PC-3 (cell line): ENCODE data around the gene CFAP46.

Experiments used
- EZH2 ChIP-seq: fragments of 300-600 bp; sonication (generic); IDR thresholded peaks from one replicate; pipeline ENCODE4 v1.6.1; 2017; ENCODE audit warnings: antibody characterized with exemption, mild to moderate bottlenecking, low read length; ENCODE audit not compliant: unreplicated experiment
- TF ChIP-seq, protein P1 (sequence below): fragments of 300-600 bp; sonication (generic); conservative IDR thresholded peaks from 2 replicates; pipeline ENCODE4 v1.5.1; 2017; ENCODE audit warnings: antibody characterized with exemption, low read depth, mild to moderate bottlenecking, low read length

- TF ChIP-seq, protein P1, sequence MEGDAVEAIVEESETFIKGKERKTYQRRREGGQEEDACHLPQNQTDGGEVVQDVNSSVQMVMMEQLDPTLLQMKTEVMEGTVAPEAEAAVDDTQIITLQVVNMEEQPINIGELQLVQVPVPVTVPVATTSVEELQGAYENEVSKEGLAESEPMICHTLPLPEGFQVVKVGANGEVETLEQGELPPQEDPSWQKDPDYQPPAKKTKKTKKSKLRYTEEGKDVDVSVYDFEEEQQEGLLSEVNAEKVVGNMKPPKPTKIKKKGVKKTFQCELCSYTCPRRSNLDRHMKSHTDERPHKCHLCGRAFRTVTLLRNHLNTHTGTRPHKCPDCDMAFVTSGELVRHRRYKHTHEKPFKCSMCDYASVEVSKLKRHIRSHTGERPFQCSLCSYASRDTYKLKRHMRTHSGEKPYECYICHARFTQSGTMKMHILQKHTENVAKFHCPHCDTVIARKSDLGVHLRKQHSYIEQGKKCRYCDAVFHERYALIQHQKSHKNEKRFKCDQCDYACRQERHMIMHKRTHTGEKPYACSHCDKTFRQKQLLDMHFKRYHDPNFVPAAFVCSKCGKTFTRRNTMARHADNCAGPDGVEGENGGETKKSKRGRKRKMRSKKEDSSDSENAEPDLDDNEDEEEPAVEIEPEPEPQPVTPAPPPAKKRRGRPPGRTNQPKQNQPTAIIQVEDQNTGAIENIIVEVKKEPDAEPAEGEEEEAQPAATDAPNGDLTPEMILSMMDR, result no peak
- no peak for TF ChIP-seq EZH2
Measured at GRCh38 chr10:132964231-132964630, 21.9 kb upstream of the CFAP46 start.
